ENCODE results near the gene OGFOD3. TPM values are rescaled to one million over a fixed set of nuclear protein-coding genes. Genes with fewer than 3 reads are reported as not detected.
"Not testable (repeated sequence)": the region's sequence is repeated elsewhere in the genome, so short reads cannot be mapped to it uniquely, and the experiment has no call there.

OGFOD3 gene
- polyA plus RNA-seq, 1 donor = 23.2 TPM

DNA sequence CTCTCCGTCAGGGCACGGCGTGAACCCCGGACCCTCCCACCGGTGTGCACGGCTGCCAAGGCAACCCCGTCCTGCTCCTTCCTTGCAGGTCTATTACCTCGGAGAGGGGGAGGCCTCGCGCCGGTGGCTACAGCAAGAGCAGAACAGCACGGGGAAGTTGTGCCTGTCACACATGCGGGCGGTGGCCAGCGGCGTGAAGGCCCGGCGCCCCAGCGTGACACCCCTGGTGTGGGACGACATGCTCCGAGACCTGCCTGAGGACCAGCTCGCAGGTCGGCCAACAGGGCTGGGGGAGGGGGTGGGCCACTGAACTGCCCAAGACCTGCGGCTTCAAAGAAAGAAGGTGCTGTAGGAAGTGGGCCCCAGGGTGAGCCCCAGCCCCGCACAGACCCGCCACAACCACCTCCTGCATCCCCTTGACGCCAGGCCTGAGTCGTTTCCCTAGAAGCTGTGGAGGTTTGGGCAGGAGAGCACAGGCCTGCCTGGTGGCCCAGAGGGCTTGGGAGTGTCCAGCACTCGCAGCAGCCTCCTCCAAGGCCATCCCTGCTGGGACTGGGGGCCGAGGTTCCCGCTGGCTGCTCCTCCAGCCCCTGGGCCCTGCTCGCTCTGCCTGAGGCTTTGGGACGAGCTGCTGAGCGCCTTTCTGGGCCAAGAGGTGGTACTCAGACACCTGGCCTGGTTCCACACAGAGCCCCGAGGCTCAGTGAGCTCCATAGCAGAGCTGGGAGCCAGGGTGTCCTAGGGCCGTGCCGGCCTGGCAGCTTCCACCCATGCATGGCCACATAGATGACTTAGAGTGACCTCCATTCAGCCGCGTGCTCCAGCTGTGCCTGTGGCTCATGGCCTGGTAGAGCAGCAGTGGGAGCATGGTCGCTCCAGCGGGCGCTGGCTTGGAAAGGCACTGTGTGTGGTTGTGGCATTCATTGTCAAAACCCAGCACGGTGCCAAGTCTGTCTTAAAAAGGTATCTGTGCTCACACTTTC is 17.5 kb upstream of the OGFOD3 start:
- no peak for DNase-seq

GRCh38 chr17:82435103-82435502 is 16.7 kb upstream of the OGFOD3 start:
- no peak for DNase-seq

- DNase-seq = no peak
These were observed 15.8 kb upstream of the OGFOD3 start for GRCh38 chr17:82434216-82434565.

DNA sequence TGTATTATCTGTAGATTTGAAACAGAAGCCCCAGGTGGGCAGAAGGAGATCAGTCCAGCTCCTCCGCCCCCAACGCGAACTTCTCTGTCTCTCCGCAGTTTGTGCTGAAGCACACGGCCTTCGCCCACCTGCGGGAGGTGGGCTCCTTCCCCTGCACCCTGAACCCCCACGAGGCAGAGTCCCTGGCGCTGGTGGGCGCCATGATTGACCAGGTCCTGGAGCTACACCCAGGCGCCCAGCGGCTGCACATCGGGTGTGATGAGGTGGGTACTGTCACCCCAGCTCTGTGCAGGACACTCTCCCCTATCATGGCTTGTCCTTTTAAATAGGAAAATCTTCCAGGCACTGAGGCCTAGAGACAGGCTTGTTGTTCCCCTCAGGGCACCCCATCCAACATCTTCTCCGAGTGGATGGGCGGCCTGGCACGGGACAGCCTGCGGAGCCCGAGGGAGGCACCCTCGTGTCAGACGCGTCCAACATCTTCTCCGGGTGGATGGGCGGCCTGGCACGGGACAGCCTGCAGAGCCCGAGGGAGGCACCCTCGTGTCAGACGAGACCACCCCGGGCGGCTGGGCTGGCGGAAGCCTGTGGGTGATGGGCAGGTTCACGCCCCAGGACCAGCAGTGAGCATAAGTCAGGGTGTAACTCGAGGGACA is 15.3 kb upstream of the OGFOD3 start:
- DNase-seq = no peak

GRCh38 chr17:82432017-82432416 is 13.6 kb upstream of the OGFOD3 start:
- no peak for DNase-seq

- no peak for DNase-seq
These were observed 11.4 kb upstream of the OGFOD3 start for GRCh38 chr17:82429824-82430223.

GRCh38 chr17:82428546-82428945 is 10.2 kb upstream of the OGFOD3 start:
- no peak for DNase-seq

DNA sequence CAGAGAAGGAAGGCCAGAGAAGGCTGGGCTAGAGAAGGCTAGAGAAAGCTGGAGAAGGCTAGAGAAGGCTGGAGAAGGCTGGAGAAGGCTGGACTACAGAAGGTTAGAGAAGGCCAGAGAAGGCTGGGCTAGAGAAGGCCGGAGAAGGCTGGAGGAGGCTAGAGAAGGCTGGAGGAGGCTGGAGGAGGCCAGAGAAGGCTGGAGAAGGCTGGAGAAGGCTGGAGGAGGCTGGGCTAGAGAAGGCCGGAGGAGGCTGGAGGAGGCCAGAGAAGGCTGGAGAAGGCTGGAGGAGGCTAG is 6.4 kb upstream of the OGFOD3 start:
- no peak for DNase-seq

DNA sequence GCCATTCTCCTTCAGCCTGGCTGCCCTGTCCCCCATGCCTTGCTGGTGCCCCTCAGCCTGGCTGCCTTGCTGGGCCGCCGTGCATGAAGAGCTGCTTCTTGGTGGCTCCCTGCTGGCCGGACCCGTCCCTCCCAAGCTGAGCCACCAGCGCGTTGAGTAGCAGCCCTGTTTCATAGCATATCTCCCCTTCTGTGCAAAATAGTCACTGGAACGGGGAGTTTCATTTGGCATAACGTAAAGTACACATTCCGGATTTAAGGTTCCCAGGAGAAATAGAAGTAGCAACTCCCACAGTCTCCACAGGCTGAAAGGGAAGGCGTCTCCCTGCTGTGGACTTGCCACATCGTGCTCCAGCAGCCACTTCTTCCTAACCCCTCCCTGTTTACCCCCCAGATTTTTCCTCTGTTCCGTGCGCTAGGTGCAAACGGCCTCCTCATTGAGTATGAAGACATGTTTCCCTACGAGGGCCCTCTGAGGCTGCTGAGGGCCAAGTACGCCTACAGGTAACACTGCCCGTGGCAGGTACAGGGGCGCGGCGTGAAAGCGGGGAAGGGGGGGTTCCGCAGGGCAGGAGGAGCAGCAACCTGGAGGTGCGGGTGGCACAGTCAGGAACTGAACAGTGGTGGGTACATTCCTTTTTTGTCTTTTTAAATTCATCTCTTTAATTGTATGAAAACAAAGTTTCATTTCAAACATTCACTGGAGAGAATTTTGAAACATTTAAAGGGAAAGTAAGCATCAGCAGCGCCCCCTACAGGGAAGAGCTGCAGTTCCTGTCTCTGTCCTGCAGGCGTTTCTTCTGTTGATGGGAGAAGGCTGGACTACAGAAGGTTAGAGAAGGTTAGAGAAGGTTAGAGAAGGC is 5.8 kb upstream of the OGFOD3 start:
- no peak for DNase-seq

DNA sequence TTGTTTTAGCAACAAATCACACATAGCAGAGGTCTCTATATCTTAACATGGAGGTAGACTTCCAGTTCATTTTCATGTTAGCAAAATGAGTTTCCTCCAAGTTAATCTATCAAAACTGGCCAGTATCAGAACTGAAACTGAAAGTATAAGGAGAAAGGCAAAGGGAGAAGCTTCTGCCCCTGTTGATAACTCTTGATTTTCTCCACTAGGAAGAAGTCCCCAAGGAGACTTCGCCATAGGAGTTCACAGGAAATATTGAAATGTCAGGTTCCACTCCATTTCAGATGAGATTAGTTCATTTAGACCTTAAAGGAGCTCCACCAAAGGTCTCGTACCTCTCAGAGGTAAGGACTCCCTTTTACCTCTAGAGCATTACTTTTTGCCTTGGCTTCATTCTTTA is 1.2 kb upstream of the OGFOD3 start:
- no peak for DNase-seq

DNA sequence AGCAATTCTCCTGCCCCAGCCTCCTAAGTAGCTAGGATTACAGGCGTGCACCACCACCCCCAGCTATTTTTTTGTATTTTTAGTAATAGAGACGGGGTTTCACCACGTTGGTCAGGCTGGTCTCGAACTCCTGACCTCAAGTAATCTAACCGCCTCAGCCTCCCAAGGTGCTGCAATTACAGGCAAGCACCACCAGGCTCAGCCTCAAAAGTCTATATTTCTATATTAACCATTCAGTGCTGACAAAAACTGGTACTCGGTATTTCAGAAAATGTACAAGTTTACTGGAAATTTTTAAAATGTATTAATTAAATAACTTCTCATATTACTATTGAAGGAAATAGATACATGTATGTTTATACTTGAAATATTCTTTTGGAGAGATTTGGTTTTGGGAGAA is 1.6 kb downstream of the OGFOD3 start:
- DNase-seq = no peak

DNA sequence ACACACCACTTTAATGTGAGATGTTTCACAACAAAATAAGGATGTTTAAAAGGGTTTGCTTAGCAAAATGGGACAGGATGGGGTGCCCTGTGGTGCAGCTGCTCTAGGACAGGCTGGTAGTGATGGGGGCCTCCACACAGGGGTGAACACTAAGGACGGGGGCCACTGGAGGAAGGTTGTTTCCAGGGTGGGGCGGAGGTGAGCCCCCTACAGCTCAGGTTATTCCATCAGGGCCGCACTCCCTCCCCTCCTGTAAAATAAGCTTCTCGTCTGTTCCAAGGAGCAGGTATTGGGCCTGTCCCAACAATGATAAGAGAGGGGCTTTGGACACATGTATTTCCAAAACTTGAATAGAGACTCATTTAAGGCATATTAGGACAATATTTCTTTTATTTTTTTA is 2.1 kb downstream of the OGFOD3 start:
- no peak for DNase-seq

GRCh38 chr17:82415786-82416185 is 2.6 kb downstream of the OGFOD3 start:
- DNase-seq = no peak

- no peak for DNase-seq
These were observed 3.0 kb downstream of the OGFOD3 start for GRCh38 chr17:82415336-82415735.

DNA sequence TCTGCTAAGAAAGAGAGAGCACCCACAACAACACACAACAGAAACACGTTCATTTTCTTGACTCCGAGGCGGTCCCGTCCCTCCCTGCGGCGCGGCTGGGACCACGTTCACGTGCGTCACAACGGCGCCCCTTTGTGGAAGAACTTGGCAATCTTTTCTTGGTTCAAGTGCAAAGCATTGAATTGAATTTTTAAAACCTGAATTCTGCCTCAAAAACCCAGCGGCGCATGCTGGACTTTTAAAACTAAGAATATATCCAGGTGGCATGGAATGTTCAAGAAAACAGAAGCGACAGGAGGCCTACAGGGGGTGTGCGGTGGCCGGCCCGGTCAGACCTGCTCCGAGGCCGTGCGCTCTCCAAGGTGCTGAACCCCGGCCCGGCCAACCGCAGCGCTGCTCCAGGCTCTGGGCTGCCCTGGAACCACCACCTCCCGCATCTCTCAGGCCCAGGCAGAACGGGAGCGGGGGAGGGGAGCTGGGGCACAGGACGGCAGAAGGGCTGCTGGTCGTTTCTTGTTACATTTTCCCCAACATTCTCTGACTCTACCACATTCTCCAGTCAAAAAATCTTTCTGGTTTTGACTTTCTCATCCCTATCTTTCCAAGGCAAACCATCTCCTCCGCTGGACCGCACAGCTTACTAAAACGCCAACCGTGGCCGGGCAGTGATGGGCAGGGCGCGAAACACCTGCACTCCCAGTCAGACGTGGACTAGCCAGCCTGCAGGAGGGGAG is 3.7 kb downstream of the OGFOD3 start:
- DNase-seq = peak; percentile 76

DNA sequence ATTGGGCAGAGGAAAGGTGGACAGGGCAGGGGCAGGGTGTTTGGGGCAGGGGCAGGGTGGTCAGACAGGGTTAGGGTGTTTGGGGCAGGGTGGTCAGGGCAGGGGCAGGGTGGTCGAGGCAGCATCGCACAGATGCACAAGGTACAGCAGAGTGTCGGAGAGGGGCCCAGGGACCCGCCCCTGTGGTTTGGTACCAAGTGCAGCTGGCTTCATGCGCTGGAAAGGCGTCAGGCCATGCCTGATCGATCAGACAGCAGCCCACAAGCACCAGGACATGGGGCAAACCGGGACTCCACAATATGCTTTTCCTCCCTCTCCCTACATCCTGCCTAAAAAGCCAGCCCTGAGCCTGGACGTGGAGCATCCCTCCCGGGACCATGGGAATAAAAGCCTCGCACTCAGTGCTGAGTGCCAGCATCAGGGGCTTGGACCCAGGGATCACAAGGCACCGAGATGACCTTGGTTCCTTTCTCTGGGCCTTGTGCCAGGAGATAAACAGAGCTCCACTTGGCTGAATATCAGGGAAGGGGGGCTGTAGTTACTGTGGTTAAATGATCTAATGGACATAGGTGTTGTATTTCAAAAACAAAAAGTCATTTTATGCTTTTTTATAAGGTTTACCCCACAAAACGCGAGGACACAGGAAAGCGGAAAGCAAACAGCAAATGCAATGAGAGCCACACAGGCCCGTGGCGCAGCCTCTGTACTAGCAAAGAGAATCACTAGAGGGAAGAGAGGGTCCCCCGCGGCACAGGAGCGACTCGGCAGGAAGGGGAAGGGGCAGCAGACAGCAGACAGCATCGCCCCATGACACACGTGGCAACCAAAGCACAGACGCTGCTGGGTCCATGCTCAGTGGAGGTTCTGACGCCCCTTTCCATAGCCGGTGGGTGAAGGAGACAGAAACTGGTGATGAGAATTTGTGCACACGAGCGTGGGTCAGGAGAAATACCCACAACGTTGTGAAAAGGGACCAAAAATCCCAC is 5.6 kb downstream of the OGFOD3 start:
- DNase-seq = no peak

DNA sequence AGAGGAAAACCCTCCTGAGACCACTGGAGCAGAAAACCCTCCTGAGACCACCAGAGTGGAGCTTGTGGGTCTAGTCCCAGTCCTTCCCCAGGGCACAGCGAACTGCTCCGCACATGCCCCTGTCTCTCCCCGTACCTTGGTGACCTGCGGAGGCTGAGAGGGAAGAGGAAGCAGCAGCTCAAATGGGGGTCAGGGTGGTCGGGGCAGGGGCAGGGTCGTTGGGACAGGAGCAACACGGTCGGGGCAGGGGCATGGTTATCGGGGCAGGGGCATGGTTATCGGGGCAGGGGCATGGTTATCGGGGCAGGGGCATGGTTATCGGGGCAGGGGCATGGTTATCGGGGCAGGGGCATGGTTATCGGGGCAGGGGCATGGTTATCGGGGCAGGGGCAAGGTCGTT is 6.3 kb downstream of the OGFOD3 start:
- DNase-seq = not testable (repeated sequence)

GRCh38 chr17:82411396-82412053 is 6.9 kb downstream of the OGFOD3 start:
- DNase-seq = no peak

DNA sequence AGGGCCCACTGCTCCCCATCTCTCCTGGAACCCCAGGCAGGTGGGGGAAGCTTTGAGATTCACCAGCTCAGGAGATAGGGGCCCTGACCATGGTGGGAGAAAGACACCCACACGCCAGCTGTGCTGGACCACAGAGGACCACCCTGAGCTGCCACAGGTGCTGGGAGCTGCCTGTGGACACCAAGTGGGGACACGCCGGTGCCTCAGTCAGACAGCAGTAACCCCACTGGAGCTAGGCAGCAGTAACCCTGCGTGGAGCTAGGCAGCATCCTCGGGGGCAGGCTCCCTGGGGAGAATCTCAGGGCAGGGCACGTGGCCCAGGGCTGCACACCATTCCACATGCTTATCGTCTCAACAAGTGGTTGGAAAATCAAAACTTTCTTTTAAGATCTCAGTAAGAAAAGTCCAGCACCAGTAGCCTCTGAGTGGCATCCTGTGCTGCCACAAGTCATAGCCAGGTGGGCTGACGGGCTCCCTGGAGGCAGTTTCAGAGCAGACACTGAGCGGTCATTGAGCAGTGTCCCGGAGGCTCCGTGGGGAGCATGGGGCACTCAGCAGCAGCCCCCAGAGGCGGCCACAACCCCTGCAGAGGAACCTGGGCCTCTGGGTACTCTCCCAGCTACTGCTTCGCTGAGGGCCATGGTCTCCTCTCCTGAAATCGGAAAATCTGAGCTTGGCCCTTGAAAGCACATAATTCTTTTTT is 8.2 kb downstream of the OGFOD3 start:
- no peak for DNase-seq

GRCh38 chr17:82408938-82409318 is 9.5 kb downstream of the OGFOD3 start:
- DNase-seq = no peak

All from left kidney (tissue), 2 donors.